ENCODE measurements around the gene CSMD2. TPM values are rescaled to one million over a fixed set of nuclear protein-coding genes. Genes with fewer than 3 reads are reported as not detected.

Gene CSMD2
- polyA plus RNA-seq, 1 experiment, result 2.3 TPM

DNA sequence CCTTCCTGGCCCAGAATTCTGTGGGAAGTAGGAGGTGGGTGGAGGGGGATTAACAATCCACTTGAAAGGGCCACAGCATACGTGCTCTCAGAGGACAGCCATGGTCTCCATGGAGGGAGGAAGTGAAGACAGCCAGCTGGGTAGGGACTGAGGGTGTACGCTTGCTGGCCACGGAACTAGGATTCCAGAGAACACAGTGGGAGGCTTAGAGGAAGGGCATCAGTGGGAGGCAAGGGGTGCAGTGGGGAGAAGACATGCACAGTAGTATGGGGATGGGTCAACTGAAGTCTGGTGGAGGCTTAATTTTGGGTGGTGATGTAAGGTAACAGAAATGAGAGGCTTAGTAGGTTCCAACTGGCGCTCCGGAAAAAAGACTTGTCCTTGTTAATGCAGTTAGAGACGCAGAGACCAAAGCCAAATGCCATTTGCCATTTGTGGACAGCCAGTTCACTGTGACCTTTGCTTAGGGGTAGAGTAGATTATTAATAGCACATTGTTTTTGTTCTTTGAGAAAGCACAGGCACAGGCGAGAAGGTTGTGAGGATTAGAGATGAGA is 589.6 kb downstream of the CSMD2 start:
- ChIA-PET CTCF (no interaction called here), POLR2A (no interaction called here)
- H3K27me3 ChIP-seq (ENCODE audit: control insufficient read depth, insufficient read depth, low read length), result no peaks in the 10 kb centered on the region
- TF ChIP-seq, protein P1, sequence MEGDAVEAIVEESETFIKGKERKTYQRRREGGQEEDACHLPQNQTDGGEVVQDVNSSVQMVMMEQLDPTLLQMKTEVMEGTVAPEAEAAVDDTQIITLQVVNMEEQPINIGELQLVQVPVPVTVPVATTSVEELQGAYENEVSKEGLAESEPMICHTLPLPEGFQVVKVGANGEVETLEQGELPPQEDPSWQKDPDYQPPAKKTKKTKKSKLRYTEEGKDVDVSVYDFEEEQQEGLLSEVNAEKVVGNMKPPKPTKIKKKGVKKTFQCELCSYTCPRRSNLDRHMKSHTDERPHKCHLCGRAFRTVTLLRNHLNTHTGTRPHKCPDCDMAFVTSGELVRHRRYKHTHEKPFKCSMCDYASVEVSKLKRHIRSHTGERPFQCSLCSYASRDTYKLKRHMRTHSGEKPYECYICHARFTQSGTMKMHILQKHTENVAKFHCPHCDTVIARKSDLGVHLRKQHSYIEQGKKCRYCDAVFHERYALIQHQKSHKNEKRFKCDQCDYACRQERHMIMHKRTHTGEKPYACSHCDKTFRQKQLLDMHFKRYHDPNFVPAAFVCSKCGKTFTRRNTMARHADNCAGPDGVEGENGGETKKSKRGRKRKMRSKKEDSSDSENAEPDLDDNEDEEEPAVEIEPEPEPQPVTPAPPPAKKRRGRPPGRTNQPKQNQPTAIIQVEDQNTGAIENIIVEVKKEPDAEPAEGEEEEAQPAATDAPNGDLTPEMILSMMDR (IDR thresholded peaks at IDR 0.05; ENCODE audit: low read depth, low read length), result no peak
- H3K9me3 ChIP-seq (ENCODE audit: control insufficient read depth, insufficient read depth, low read length), result no peaks in the 10 kb centered on the region
- no peak for DNase-seq (ENCODE audit: low read depth, low spot score)
- H3K4me3 ChIP-seq (ENCODE audit: low read depth, low read length), result no peak overlapping the region
- no peak overlapping the region for H3K27ac ChIP-seq (ENCODE audit: low read depth, low read length)

DNA sequence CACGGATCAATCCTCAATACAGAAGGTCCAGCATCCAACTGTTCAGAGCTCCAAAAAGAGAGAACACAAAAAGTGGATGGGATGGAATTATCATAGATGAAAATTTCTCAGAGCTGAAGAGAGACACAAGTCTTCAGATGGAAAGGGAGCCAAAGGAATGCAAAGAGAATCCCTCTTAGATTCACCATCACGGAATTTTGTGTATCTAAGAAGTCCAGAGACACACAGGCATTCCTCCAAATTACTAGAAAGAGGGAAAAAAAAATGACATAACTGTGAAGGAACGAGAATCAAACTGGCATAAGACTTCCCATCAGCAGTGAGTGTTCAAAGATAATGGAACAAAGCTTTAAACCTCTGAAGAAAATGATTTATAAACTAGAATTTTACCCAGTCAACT is 591.4 kb downstream of the CSMD2 start:
- ChIA-PET POLR2A (no interaction called here), CTCF (interaction anchor here (1.5 kb wide), 1 partner anchor 39 kb away, joined by 5 read pairs; no protein-coding TSS in a partner anchor)
- no peaks in the 10 kb centered on the region for H3K9me3 ChIP-seq (ENCODE audit: control insufficient read depth, insufficient read depth, low read length)
- TF ChIP-seq, protein P1 (IDR thresholded peaks at IDR 0.05; ENCODE audit: low read depth, low read length), result no peak
- no peak overlapping the region for H3K27ac ChIP-seq (ENCODE audit: low read depth, low read length)
- H3K27me3 ChIP-seq (ENCODE audit: control insufficient read depth, insufficient read depth, low read length), result no peaks in the 10 kb centered on the region
- no peak overlapping the region for H3K4me3 ChIP-seq (ENCODE audit: low read depth, low read length)
- peak; percentile 15 for DNase-seq (ENCODE audit: low read depth, low spot score)

- ChIA-PET CTCF (interaction anchor here (1.3 to 1.5 kb wide), 2 partner anchors 41 to 60 kb away, joined by 5 read pairs; no protein-coding TSS in a partner anchor), POLR2A (no interaction called here)
- TF ChIP-seq, protein P1 (IDR thresholded peaks at IDR 0.05; ENCODE audit: low read depth, low read length), result no peak
Observed at GRCh38 chr1:33572387-33572786, 592.6 kb downstream of the CSMD2 start.

DNA sequence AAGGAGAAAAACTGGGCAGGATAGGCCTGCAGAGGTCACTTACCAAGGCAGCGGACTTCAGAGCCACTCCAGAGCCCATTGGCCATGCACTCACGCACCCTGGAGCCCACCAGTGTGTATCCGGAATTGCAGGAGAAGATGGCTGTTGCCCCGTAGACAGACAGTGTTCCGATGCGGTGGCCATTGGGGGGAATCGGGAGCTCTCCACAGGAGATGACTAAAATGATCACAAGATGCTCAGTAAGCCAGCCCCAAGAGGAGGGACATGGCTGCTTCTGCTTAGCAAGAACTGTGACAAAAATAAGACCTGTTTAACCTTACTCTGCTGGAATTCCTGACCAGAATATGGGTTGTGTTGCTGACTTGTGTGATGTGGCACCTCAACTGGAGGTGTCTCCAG is 595.7 kb downstream of the CSMD2 start:
- TF ChIP-seq, protein P1 (IDR thresholded peaks at IDR 0.05; ENCODE audit: low read depth, low read length), result no peak
- H3K27ac ChIP-seq (ENCODE audit: low read depth, low read length), result no peak overlapping the region

More at GRCh38 chr1:33572387-33572786, 592.6 kb downstream of the CSMD2 start:
- Histone ChIP-seq H3K9me3 (ENCODE audit: control insufficient read depth, insufficient read depth, low read length) (no peaks in the 10 kb centered on the region), H3K27ac (ENCODE audit: low read depth, low read length) (no peak overlapping the region), H3K27me3 (ENCODE audit: control insufficient read depth, insufficient read depth, low read length) (no peaks in the 10 kb centered on the region), H3K4me3 (ENCODE audit: low read depth, low read length) (no peak overlapping the region)
- no peak for DNase-seq (ENCODE audit: low read depth, low spot score)

GRCh38 chr1:33563699-33564098 is 601.3 kb downstream of the CSMD2 start:
- no peaks in the 10 kb centered on the region for H3K27me3 ChIP-seq (ENCODE audit: control insufficient read depth, insufficient read depth, low read length)
- ChIA-PET POLR2A (no interaction called here), CTCF (no interaction called here)
- H3K27ac ChIP-seq (ENCODE audit: low read depth, low read length), result no peak overlapping the region
- DNase-seq (ENCODE audit: low read depth, low spot score), result no peak
- TF ChIP-seq, protein P1 (IDR thresholded peaks at IDR 0.05; ENCODE audit: low read depth, low read length), result no peak
- H3K9me3 ChIP-seq (ENCODE audit: control insufficient read depth, insufficient read depth, low read length), result no peaks in the 10 kb centered on the region
- H3K4me3 ChIP-seq (ENCODE audit: low read depth, low read length), result no peak overlapping the region

More for the DNA sequence above, 595.7 kb downstream of the CSMD2 start:
- ChIA-PET CTCF (no interaction called here), POLR2A (no interaction called here)
- no peaks in the 10 kb centered on the region for H3K9me3 ChIP-seq (ENCODE audit: control insufficient read depth, insufficient read depth, low read length)
- H3K27me3 ChIP-seq (ENCODE audit: control insufficient read depth, insufficient read depth, low read length), result no peaks in the 10 kb centered on the region
- no peak overlapping the region for H3K4me3 ChIP-seq (ENCODE audit: low read depth, low read length)
- DNase-seq (ENCODE audit: low read depth, low spot score), result no peak
